Nephron progenitor cell (in vitro differentiated cells): ENCODE results near the gene PYM1.
"Not testable (repeated sequence)": the region's sequence is repeated elsewhere in the genome, so short reads cannot be mapped to it uniquely, and the experiment has no call there.

Experiments
- DNase-seq: peaks from one replicate; pipeline ENCODE4 v3.0.0; 2021
- H3K27ac Mint-ChIP-seq: 2 replicates; pipeline ENCODE4 v1.8.0; 2021; ENCODE audit warnings: mild to moderate bottlenecking, moderate library complexity, mixed read lengths
- H3K27me3 Mint-ChIP-seq: 2 replicates; pipeline ENCODE4 v1.8.0; 2021; ENCODE audit warnings: mild to moderate bottlenecking, low read depth, mixed read lengths; ENCODE audit not compliant: poor library complexity
- H3K36me3 Mint-ChIP-seq: 2 replicates; pipeline ENCODE4 v1.8.0; 2021; ENCODE audit warnings: low read depth, mixed read lengths
- H3K4me1 Mint-ChIP-seq: 2 replicates; pipeline ENCODE4 v1.8.0; 2021; ENCODE audit warnings: mixed read lengths
- H3K4me3 Mint-ChIP-seq: 2 replicates; pipeline ENCODE4 v1.8.0; 2021; ENCODE audit warnings: mild to moderate bottlenecking, moderate library complexity, mixed read lengths
- H3K9me3 Mint-ChIP-seq: 2 replicates; pipeline ENCODE4 v1.8.0; 2021; ENCODE audit warnings: mild to moderate bottlenecking, moderate library complexity, mixed read lengths
- CTCF ChIP-seq: fragments of 200-600 bp; sonication (generic); IDR thresholded peaks from 2 replicates; pipeline ENCODE4 v1.5.0; 2021; ENCODE audit warnings: antibody characterized with exemption

PYM1 gene

GRCh38 chr12:55875704-55876467, 51.8 kb downstream of the PYM1 start:
- Mint-ChIP-seq H3K27ac (no peak overlapping the region), H3K9me3 (peaks cover 25% of the 10 kb centered on the region), H3K36me3 (peaks cover 10% of the 10 kb centered on the region), H3K27me3 (peaks cover 4% of the 10 kb centered on the region), H3K4me1 (no peaks in the 10 kb centered on the region), H3K4me3 (no peak overlapping the region)
- TF ChIP-seq CTCF = no peak
- DNase-seq = no peak

DNA sequence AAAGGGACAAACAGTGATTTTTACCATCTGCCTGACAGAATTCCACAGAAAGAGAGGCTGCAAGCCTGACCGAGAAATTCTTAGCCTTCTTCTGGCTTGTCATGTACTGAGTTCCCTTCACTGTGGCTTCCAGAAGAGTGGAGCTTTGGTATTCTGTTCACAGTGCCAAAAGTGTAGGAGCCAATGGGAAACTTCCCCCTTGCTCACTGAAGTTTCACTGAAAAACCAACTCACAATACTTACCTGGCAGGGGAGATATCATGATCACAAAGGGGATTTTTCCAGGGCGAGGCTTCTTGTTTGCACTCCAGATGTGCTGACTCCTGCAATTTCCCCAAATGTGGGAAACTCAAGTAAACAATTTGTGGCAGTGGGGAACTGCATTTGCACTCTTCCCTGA, 53.3 kb downstream of the PYM1 start:
- H3K4me3 Mint-ChIP-seq = no peak overlapping the region
- H3K36me3 Mint-ChIP-seq = peaks cover 10% of the 10 kb centered on the region
- H3K9me3 Mint-ChIP-seq = peaks cover 23% of the 10 kb centered on the region
- H3K27ac Mint-ChIP-seq = no peak overlapping the region
- no peaks in the 10 kb centered on the region for H3K4me1 Mint-ChIP-seq
- H3K27me3 Mint-ChIP-seq = peaks cover 4% of the 10 kb centered on the region
- TF ChIP-seq CTCF = no peak
- DNase-seq = no peak

DNA sequence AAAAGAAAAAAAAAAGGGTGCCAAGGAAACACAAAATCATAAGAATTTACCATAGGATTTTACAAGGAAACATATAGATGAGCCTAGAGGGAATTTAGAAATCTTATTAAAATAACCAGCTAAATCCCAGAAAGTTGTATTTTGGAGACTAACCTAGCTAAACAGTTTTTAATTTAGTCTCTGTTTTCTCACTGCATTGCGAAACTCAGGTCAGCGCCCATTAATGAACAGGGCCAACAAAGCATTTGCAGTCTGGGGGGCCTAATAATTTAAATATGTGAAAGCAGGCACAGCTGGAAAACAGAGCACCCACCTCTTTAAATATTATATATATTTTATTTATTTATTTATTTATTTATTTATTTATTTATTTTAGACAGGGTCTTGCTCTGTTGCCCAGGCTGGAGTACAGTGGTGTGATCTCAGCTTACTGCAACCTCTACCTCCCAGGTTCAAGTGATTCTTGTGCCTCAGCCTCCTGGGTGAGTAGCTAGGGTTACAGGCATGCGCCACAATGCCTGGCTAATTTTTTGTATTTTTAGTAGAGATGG, 61.2 kb downstream of the PYM1 start:
- H3K9me3 Mint-ChIP-seq = peaks cover 26% of the 10 kb centered on the region
- H3K4me1 Mint-ChIP-seq, H3K36me3 Mint-ChIP-seq, DNase-seq, H3K4me3 Mint-ChIP-seq, H3K27me3 Mint-ChIP-seq, H3K27ac Mint-ChIP-seq: not testable (repeated sequence)

DNA sequence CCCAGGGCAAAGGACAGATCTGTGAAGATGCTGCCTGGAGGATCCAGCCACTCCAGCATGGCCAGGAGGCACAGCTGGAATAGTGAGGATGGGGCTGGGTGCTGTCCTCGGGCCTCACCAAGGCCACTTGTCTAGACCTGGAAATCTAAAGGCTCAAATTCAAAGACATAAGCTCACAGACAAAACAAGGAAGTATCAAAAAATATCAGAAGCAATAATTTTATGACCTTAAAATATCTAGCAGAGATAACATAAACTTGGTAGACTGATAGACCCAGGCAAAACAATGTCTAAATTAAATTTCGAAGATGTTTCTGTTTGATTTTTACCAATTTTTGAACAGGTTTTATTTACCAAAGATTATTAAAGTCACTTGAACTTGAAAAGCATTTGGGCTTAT, 62.4 kb downstream of the PYM1 start:
- peaks cover 4% of the 10 kb centered on the region for H3K36me3 Mint-ChIP-seq

DNA sequence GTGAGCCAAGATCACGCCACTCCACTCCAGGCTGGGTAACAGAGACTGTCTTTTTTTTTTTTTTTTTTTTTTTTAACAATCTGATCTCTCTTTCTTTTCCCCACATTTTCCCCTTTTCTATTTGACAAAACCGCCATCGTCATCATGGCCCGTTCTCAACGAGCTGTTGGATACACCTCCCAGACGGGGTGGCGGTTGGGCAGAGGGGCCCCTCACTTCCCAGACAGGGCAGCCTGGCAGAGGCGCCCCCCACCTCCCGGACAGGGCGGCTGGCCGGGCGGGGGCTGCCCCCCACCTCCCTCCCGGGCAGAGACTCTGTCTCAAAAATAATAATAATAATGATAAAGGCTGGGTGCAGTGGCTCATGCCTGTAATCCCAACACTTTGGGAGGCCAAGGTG, 64.8 kb downstream of the PYM1 start:
- not testable (repeated sequence) for H3K27ac Mint-ChIP-seq, H3K36me3 Mint-ChIP-seq, H3K27me3 Mint-ChIP-seq, H3K4me3 Mint-ChIP-seq, DNase-seq, H3K4me1 Mint-ChIP-seq
- peaks cover 26% of the 10 kb centered on the region for H3K9me3 Mint-ChIP-seq

More for the DNA sequence above, 62.4 kb downstream of the PYM1 start:
- Mint-ChIP-seq H3K4me1 (no peaks in the 10 kb centered on the region), H3K9me3 (peaks cover 26% of the 10 kb centered on the region), H3K27me3 (no peaks in the 10 kb centered on the region), H3K4me3 (no peak overlapping the region), H3K27ac (no peak overlapping the region)
- no peak for DNase-seq
- TF ChIP-seq CTCF = no peak

GRCh38 chr12:55862286-55862685, 65.4 kb downstream of the PYM1 start:
- Mint-ChIP-seq H3K4me1 (peaks cover 13% of the 10 kb centered on the region), H3K36me3 (peaks cover 4% of the 10 kb centered on the region), H3K27ac (no peak overlapping the region), H3K9me3 (peaks cover 23% of the 10 kb centered on the region), H3K27me3 (no peaks in the 10 kb centered on the region), H3K4me3 (no peak overlapping the region)
- no peak for DNase-seq
- TF ChIP-seq CTCF = no peak

DNA sequence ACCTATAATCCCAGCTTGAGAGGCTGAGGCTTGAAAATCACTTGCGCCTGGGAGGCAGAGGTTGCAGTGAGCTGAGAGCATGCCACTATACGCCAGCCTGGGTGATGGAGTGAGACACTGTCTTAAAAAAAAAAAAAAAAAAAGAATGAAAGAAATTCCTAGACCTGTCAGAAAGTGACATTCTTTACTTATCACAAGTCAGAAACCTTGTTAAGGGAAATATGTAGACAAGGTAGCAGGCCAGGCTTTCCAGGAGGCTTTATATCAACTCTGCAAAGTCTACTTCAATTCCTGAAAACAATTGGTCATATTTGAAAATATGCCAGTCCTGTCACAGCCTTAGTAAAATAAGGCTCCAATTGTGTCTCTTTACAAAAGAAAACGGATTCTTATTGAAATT, 65.8 kb downstream of the PYM1 start:
- no peak overlapping the region for H3K4me3 Mint-ChIP-seq
- TF ChIP-seq CTCF = no peak
- no peak overlapping the region for H3K27ac Mint-ChIP-seq
- H3K27me3 Mint-ChIP-seq = no peaks in the 10 kb centered on the region
- peaks cover 22% of the 10 kb centered on the region for H3K9me3 Mint-ChIP-seq
- peaks cover 17% of the 10 kb centered on the region for H3K4me1 Mint-ChIP-seq
- no peak for DNase-seq
- H3K36me3 Mint-ChIP-seq = peaks cover 4% of the 10 kb centered on the region
